Cardiac fibroblast (primary cell): ENCODE measurements around the gene STAT6.
A peak's percentile ranks its signal among the peaks of the same experiment; 100 is the strongest.
"Not testable (repeated sequence)": the region's sequence is repeated elsewhere in the genome, so short reads cannot be mapped to it uniquely, and the experiment has no call there.

Source experiments
- DNase-seq, 2 donors: peaks; one replicate each; pipeline versions ENCODE4 v3.0.0 to v3.0.0-alpha.2; 2010; ENCODE audit warnings: low read depth in 2 of 2
- H3K4me3 ChIP-seq, 2 donors: replicated peaks in 1 of 2; 1 replicate in 1 of 2; 2 replicates in 1 of 2; pipeline ENCODE4 v1.5.1; 2011; ENCODE audit warnings: low read depth in 2 of 2, low read length in 2 of 2, mild to moderate bottlenecking in 2 of 2, moderate library complexity in 1 of 2
- TF ChIP-seq, protein P1 (sequence below): IDR thresholded peaks from one replicate; pipeline ENCODE4 v1.5.1; 2011; ENCODE audit warnings: low read depth, mild to moderate bottlenecking, low read length, inconsistent platforms

The STAT6 gene

DNA sequence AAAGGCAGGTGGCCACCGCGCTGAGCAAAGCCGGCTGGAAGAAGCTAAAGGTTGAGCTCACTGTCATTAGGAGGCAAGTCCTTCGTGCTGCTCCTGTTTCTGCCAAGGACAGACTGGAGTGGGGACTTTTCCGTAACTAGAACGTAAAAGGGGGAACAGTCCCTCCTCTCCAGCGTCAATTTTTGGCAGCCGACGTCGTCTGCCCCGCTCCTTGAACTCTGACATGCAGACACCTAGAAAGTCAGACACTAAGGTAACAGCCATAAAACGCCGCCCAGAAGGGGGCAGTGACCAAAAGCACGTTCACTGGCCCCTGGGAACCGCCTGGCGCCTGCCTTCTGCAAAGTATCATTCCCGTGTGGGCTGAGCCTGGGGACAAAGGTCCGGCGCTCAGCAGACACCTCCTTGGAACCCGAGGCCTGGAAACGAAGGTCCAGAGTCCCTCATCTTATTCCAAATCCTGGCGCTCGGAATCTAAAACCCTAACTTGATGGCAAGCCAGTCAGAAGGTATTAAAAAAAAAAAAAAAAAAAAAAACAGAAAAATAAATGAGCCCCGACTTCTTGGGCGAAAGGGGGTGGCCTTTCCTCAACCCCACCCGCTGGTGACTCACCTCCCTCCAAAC lies 16.1 kb upstream of the STAT6 start:
- TF ChIP-seq, protein P1, sequence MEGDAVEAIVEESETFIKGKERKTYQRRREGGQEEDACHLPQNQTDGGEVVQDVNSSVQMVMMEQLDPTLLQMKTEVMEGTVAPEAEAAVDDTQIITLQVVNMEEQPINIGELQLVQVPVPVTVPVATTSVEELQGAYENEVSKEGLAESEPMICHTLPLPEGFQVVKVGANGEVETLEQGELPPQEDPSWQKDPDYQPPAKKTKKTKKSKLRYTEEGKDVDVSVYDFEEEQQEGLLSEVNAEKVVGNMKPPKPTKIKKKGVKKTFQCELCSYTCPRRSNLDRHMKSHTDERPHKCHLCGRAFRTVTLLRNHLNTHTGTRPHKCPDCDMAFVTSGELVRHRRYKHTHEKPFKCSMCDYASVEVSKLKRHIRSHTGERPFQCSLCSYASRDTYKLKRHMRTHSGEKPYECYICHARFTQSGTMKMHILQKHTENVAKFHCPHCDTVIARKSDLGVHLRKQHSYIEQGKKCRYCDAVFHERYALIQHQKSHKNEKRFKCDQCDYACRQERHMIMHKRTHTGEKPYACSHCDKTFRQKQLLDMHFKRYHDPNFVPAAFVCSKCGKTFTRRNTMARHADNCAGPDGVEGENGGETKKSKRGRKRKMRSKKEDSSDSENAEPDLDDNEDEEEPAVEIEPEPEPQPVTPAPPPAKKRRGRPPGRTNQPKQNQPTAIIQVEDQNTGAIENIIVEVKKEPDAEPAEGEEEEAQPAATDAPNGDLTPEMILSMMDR: no peak
- no peak for DNase-seq
- H3K4me3 ChIP-seq: peak overlapping the region; percentile 87 to 88

DNA sequence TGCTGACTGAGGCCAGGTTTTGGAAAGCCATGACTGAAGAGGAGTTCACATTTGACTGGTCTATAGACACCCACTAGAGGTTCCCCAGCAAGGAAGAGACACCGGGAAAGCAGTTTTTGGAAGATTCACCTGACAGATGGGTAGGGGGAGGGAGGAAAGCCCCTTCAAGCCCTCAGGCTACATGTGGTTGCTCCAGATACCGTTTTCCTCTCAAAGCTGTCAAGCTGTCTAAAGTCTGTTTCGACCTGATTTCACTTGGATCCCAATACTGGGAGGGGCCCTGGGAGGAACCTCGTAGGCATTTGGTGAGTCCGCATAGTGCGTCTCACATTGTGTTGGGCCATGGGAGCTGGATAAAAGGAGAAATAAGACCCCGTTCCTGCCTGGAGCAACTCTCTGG lies 15.4 kb upstream of the STAT6 start:
- DNase-seq: no peak
- TF ChIP-seq, protein P1: no peak
- no peak overlapping the region for H3K4me3 ChIP-seq

DNA sequence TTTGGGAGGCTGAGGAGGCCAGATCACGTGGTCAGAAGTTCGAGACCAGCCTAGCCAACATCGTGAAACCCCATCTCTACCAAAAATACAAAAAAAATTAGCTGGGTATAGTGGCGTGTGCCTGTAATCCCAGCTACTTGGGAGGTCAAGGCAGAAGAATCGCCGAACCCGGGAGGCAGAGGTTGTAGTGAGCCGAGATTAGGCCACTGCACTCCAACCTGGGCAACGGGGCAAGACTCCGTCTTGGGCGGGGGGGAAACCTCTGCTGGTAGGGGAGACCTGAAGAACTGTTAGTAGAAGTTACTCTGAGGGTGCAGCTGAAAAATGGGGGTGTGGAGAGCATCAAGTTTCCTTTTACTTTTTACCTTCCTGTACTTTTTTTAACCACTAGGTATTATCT lies 14.9 kb upstream of the STAT6 start:
- H3K4me3 ChIP-seq: no peak overlapping the region
- TF ChIP-seq, protein P1: no peak
- DNase-seq: no peak

DNA sequence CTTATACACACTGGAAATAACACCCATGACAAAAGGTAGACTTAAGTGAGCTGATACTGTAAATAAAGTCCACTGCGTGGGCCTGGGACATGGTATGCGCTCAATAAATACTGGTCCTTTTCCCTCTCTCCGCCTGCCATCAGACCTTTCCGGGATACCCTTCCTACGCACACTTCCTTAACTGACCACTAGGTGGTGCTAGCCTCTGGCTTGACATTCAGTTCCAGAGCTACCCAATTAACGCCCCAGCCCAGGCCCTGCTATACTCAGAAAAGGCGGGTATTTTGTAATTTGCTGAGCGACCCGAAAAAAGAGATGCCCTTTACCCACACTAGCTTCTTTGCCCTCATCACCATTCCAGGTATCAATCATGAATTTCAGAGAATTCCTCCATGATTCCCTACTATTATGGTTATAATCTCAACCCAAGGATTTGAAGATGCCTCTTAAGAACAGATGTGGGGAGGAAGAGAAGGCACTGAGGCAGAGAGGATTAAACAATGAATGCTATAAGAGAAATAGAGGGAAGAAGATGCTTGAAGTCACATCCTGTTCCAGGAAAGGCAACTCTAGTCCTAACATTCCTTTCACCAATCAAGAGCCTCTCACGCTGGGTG lies 13.2 kb upstream of the STAT6 start:
- peak; percentile 84 to 86 for DNase-seq
- TF ChIP-seq, protein P1: peak; percentile 98
- H3K4me3 ChIP-seq: no peak overlapping the region

DNA sequence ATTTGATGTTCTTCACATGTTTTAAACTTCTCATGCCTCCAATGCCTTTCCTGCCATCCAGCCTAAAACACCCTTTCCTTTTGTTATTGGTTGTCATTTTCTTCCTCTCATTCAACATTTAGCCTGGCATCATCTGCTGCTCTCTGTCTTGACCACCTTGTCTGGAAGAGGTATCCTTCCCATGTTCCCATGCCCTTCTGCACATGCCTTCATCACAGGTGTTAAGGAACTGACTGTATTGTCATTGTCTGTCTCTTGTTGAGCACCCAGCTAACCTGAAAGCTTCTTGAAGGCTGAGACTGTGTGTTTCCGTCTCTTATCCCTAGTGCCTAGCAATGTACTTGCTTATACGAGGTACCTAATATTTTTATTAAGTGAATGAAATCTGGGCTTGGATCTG lies 12.7 kb upstream of the STAT6 start:
- H3K4me3 ChIP-seq: no peak overlapping the region
- TF ChIP-seq, protein P1: no peak
- no peak for DNase-seq

DNA sequence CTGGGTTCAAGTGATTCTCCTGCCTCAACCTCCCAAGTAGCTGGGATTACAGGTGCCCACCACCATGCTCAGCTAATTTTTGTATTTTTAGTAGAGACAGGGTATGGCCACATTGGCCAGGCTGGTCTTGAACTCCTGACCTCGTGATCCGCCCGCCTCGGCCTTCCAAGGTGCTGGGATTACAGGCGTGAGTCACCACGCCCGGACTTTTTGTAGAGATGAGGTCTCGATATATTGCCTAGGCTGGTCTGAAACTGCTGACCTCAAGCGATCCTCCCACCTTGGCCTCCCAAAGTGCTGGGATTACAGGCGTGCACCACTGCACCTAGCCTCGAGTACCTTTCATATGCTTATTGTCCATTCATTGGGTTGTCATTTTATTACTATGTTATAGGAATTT lies 9.6 kb upstream of the STAT6 start:
- not testable (repeated sequence) for H3K4me3 ChIP-seq

DNA sequence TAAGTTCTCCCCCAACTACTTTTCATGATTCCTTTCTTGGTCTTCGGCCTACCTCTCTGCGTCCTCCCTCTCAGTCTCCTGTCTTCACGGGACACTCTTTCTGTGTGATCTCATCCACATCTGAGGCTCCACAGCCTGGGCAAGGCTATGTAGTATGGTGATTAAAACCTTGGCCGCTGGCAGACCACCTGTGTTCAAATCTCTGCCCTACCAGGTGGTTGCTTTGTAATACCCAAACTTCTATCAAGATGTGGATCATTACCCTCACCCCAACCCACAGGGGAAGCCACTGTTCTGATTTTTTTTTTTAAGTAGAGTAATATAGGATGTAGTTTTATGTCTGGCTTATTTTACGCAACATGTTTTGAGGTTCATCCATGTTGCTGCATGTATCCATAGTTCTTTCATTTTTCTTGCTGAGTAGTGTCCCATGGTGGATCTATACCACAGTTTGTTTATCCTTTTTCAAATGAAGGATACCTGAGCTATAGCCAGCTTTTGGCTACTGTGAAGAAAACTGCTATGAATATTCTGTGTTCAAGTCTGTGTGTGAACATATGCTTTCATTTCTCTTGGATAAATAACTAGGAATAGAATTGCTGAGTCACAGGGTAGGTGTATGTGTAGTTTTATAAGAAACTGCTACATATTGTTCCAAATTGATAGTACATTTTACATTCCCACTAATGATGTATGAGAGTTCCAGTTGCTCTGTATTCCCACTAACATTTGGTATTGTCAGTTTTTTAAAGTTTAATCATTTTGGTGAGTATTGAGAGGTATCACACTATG lies 8.3 kb upstream of the STAT6 start:
- DNase-seq: no peak
- TF ChIP-seq, protein P1: no peak
- H3K4me3 ChIP-seq: no peak overlapping the region

More for the DNA sequence above, 9.6 kb upstream of the STAT6 start:
- not testable (repeated sequence) for DNase-seq
